Thymus (tissue), 11 donors: Measurements from ENCODE around the gene CYB5D1. TPM values are rescaled to one million over a fixed set of nuclear protein-coding genes. Genes with fewer than 3 reads are reported as not detected.

Experiments used
- DNase-seq, 9 donors: peaks; one replicate each; pipeline ENCODE4 v3.0.0-alpha.2; 2013; ENCODE audit warnings: low spot score in 9 of 9, low read depth in 6 of 9, missing footprints in 1 of 9
- H3K27ac ChIP-seq, 2 donors: one replicate each; pipeline ENCODE4 v1.5.1; 2013; ENCODE audit warnings: control low read depth in 1 of 2, low read depth in 1 of 2, low read length in 1 of 2, mild to moderate bottlenecking in 1 of 2, moderate library complexity in 1 of 2
- H3K27me3 ChIP-seq, 2 donors: one replicate each; pipeline ENCODE4 v1.5.1; 2013; ENCODE audit warnings: low read length in 1 of 2; ENCODE audit not compliant: control insufficient read depth in 2 of 2, insufficient read depth in 1 of 2
- H3K36me3 ChIP-seq, 2 donors: one replicate each; pipeline ENCODE4 v1.5.1; 2013; ENCODE audit warnings: low read length in 1 of 2, mild to moderate bottlenecking in 1 of 2, moderate library complexity in 1 of 2; ENCODE audit not compliant: control insufficient read depth in 2 of 2, insufficient read depth in 2 of 2
- H3K4me1 ChIP-seq, 2 donors: one replicate each; pipeline ENCODE4 v1.5.1; 2013; ENCODE audit warnings: low read length in 2 of 2; ENCODE audit not compliant: control insufficient read depth in 2 of 2, insufficient read depth in 2 of 2
- H3K4me3 ChIP-seq, 2 donors: one replicate each; pipeline ENCODE4 v1.5.1; 2013; ENCODE audit warnings: low read length in 2 of 2, control low read depth in 1 of 2, mild to moderate bottlenecking in 1 of 2
- H3K9me3 ChIP-seq, 2 donors: one replicate each; pipeline ENCODE4 v1.5.1; 2013; ENCODE audit warnings: low read length in 1 of 2, mild to moderate bottlenecking in 1 of 2; ENCODE audit not compliant: control insufficient read depth in 2 of 2, insufficient read depth in 1 of 2
- WGBS: extraction: QIAGEN DNeasy Blood & Tissue Kit; methylation state at CpG from one replicate; pipeline ENCODE4 v1.1.7; 2013; 5-methylcytosine and 5-hydroxymethylcytosine counted together
- polyA plus RNA-seq: library from polyadenylated mRNA; stranded (reverse); fragments of 200-250 nt; gene quantifications from one replicate; pipeline ENCODE4 v1.2.3, GENCODE V29; 2013
- total RNA-seq: library from RNA; stranded (reverse); fragments of 120-200 nt; gene quantifications from one replicate; pipeline ENCODE4 v1.2.4, GENCODE V29; 2013
- donor health status: healthy.

Gene CYB5D1
- total and polyA plus RNA-seq, 2 donors = 6.0 to 8.2 TPM

GRCh38 chr17:7818746-7819645 lies 38.8 kb upstream of the CYB5D1 start:
- H3K27me3 ChIP-seq = peaks cover 3 to 12% of the 10 kb centered on the region in 2 donors
- H3K4me1 ChIP-seq = no peaks in the 10 kb centered on the region
- H3K4me3 ChIP-seq = no peak overlapping the region
- no peaks in the 10 kb centered on the region for H3K9me3 ChIP-seq
- WGBS = 94% methylated on average over 27 of the region's 27 CpGs
- DNase-seq = no peak
- no peak overlapping the region for H3K27ac ChIP-seq
- no peaks in the 10 kb centered on the region for H3K36me3 ChIP-seq

DNA sequence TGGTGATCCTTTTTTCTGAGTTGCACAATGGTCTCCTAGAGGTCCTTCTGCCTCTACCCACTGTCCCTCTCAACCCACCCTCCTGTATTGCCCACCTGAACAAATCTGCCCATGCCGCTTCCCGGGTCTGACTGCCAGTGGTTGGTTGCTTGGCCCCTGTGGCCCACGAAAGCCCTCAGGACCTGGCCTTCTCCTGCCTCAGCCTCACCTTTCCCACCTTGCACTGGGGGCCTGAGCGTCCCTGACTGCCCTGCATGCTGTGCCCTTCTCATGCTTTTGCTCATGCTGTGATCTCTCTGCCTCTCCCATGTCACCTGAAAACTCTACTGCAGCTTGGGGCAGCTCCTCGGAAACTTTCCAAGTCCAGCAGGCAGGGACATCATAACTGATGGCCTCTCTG lies 37.6 kb upstream of the CYB5D1 start:
- H3K36me3 ChIP-seq = no peaks in the 10 kb centered on the region
- DNase-seq = no peak
- no peaks in the 10 kb centered on the region for H3K9me3 ChIP-seq
- WGBS = 96% methylated on average over 5 of the region's 5 CpGs
- H3K4me3 ChIP-seq = no peak overlapping the region
- no peak overlapping the region for H3K27ac ChIP-seq
- H3K27me3 ChIP-seq = peaks cover 3 to 15% of the 10 kb centered on the region in 2 donors
- H3K4me1 ChIP-seq = no peaks in the 10 kb centered on the region

GRCh38 chr17:7822126-7822525 lies 35.7 kb upstream of the CYB5D1 start:
- H3K36me3 ChIP-seq = no peaks in the 10 kb centered on the region

GRCh38 chr17:7823581-7824001 lies 34.2 kb upstream of the CYB5D1 start:
- Histone ChIP-seq H3K27ac (no peak overlapping the region), H3K4me1 (no peaks in the 10 kb centered on the region), H3K36me3 (no peaks in the 10 kb centered on the region), H3K27me3 (peaks cover 3 to 17% of the 10 kb centered on the region in 2 donors), H3K9me3 (no peaks in the 10 kb centered on the region), H3K4me3 (no peak overlapping the region)
- WGBS = 97% methylated on average over 20 of the region's 20 CpGs
- no peak for DNase-seq

More at GRCh38 chr17:7822126-7822525, 35.7 kb upstream of the CYB5D1 start:
- Histone ChIP-seq H3K27ac (no peak overlapping the region), H3K4me1 (no peaks in the 10 kb centered on the region), H3K9me3 (no peaks in the 10 kb centered on the region), H3K27me3 (peaks cover 3 to 15% of the 10 kb centered on the region in 2 donors), H3K4me3 (no peak overlapping the region)
- no peak for DNase-seq
- 87% methylated on average over 14 of the region's 14 CpGs for WGBS

DNA sequence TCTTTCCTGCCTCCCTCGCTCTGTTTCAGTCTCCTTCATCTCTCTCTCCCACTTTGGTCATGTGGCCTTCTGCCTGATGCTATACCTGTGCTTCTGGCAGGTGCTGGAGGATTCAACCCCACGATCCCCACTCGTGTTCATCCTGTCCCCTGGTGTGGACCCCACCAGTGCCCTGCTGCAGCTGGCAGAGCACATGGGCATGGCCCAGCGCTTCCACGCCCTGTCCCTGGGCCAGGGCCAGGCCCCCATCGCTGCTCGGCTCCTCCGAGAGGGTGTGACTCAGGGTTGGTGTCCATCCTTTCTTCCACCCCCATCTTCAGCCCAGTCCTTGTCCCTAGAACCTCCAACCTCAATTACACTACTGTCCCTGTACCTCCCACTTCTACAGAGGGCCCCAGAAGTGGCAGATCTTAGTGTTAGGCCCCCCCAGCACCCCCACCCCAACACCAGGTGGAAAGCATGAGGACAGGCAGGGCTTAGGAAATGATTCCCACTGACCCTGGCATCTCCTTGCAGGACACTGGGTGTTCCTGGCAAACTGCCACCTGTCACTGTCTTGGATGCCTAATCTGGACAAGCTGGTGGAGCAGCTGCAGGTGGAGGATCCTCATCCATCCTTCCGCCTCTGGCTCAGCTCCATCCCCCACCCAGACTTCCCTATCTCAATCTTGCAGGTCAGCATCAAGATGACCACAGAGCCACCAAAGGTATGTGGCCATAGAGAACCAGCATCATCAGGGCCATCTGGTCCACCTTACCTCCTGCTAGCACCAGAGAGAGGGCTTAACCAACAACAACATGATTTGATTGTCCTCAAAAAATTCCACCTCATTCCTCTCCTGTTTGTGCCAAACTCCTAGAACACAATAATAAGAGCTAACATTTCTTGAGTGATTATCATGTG lies 33.5 kb upstream of the CYB5D1 start:
- Histone ChIP-seq H3K4me1 (no peaks in the 10 kb centered on the region), H3K4me3 (no peak overlapping the region), H3K27ac (no peak overlapping the region), H3K27me3 (peaks cover 3 to 14% of the 10 kb centered on the region in 2 donors), H3K9me3 (no peaks in the 10 kb centered on the region), H3K36me3 (no peaks in the 10 kb centered on the region)
- 95% methylated on average over 9 of the region's 9 CpGs for WGBS
- DNase-seq = no peak

DNA sequence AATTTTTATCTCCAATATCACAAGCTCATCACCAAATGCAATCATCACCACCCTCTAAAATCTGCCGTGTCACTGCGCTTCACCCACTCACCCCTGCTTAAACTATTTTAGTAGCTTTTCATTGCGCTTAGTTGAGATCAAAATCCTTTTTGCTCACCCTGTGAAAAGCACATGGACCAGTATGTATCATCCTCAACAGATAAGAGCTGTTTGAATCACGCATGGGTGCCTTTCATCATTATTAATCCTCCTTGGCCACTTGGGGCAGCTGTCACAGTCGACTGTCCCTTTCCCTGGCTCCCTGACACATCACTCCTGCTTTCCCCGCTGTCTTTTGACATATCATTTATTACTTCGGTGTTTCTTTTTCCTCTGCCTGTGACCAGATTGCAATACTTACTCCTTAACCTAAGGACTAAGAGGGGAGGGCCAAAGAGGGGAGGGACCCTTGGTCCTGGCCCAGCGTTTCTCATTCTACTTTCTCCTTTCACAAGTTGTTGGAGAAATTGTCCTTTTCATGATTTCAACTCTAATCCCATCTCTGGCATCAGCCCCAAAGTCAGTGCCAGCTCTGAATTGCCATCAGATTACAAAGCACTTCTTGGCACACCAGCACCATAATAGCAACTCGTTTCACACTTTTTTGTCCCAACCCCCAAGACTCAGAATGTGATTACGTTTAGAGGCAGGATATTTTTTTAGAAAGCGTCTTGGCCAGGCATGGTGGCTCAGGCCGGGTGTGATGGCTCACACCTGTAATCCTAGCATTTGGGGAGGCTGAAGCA lies 32.4 kb upstream of the CYB5D1 start:
- peaks cover 3 to 12% of the 10 kb centered on the region in 2 donors for H3K27me3 ChIP-seq
- H3K4me1 ChIP-seq = no peaks in the 10 kb centered on the region
- 77% methylated on average over 12 of the region's 12 CpGs for WGBS
- H3K36me3 ChIP-seq = no peaks in the 10 kb centered on the region
- H3K4me3 ChIP-seq = no peak overlapping the region
- H3K9me3 ChIP-seq = no peaks in the 10 kb centered on the region
- DNase-seq = no peak
- no peak overlapping the region for H3K27ac ChIP-seq

GRCh38 chr17:7830616-7831015 lies 27.2 kb upstream of the CYB5D1 start:
- no peak for DNase-seq
- 95% methylated on average over 8 of the region's 8 CpGs for WGBS
- peaks cover 3 to 23% of the 10 kb centered on the region in 2 donors for H3K4me1 ChIP-seq

GRCh38 chr17:7831233-7831632 lies 26.6 kb upstream of the CYB5D1 start:
- Histone ChIP-seq H3K27me3 (peaks cover 0 to 2% of the 10 kb centered on the region in 2 donors), H3K4me1 (peaks cover 3 to 27% of the 10 kb centered on the region in 2 donors), H3K9me3 (no peaks in the 10 kb centered on the region), H3K27ac (no peak overlapping the region), H3K36me3 (no peaks in the 10 kb centered on the region), H3K4me3 (no peak overlapping the region)
- 94% methylated on average over 7 of the region's 7 CpGs for WGBS
- no peak for DNase-seq

More at GRCh38 chr17:7830616-7831015, 27.2 kb upstream of the CYB5D1 start:
- peaks cover 0 to 2% of the 10 kb centered on the region in 2 donors for H3K27me3 ChIP-seq
- H3K9me3 ChIP-seq = no peaks in the 10 kb centered on the region
- H3K36me3 ChIP-seq = no peaks in the 10 kb centered on the region
- H3K27ac ChIP-seq = no peak overlapping the region
- H3K4me3 ChIP-seq = no peak overlapping the region
